H1 (cell line): Measurements from ENCODE around the gene MGLL. TPM values are rescaled to one million over a fixed set of nuclear protein-coding genes. Genes with fewer than 3 reads are reported as not detected.

Experiments used
- BCL11A ChIP-seq, 2 experiments: IDR thresholded peaks; one replicate each; pipeline ENCODE4 v1.6.1; 2011; ENCODE audit warnings: low read depth in 2 of 2, low read length in 2 of 2, mild to moderate bottlenecking in 2 of 2
- CTBP2 ChIP-seq: IDR thresholded peaks from 2 replicates; pipeline ENCODE4 v1.7.0; 2011; ENCODE audit warnings: borderline replicate concordance, mild to moderate bottlenecking, moderate library complexity, mixed read lengths, low read length; ENCODE audit not compliant: insufficient read depth, insufficient read length
- GABPA ChIP-seq: IDR thresholded peaks from 2 replicates; pipeline ENCODE4 v1.6.1; 2011; ENCODE audit warnings: mild to moderate bottlenecking, low read length, moderate library complexity, borderline replicate concordance; ENCODE audit not compliant: insufficient read depth
- NRF1 ChIP-seq: IDR thresholded peaks from 2 replicates; pipeline ENCODE4 v1.6.1; 2011; ENCODE audit warnings: mild to moderate bottlenecking, low read depth, low read length, improper control_type of control experiment
- SIRT6 ChIP-seq: IDR thresholded peaks from one replicate; pipeline ENCODE4 v1.7.1; 2012; ENCODE audit warnings: low read length, inconsistent platforms
- TAF1 ChIP-seq: IDR thresholded peaks from 2 replicates; pipeline ENCODE4 v1.6.1; 2011; ENCODE audit warnings: mild to moderate bottlenecking, low read depth, low read length
- polyA plus RNA-seq, 7 experiments: library from polyadenylated mRNA; depleted of rRNA in 3 of 7; stranded (reverse) in 5 of 7; unstranded in 2 of 7; fragments of >200 nt in 5 of 7; fragments of 200-250 nt in 2 of 7; gene quantifications; 1 replicate in 5 of 7; 2 replicates in 1 of 7; 4 replicates in 1 of 7; pipeline versions ENCODE4 v1.2.1 to v1.2.3, GENCODE V29; 2011 to 2013; ENCODE audit warnings: missing spikeins in 2 of 7, mixed read lengths in 2 of 7
- total RNA-seq: library from RNA; stranded (reverse); fragmentation: NEBNext Ultra II Directional; extraction: Animal tissue kit (Norgen Biotek cat#: 25700); gene quantifications from 2 replicates; pipeline ENCODE4 v1.2.1, GENCODE V29; 2021

The MGLL gene
- total and polyA plus RNA-seq, 2 of the 8 experiments (the other 6 are each of a cell fraction or from before 2014, with no cell fraction given): 0.05 to 0.34 TPM

DNA sequence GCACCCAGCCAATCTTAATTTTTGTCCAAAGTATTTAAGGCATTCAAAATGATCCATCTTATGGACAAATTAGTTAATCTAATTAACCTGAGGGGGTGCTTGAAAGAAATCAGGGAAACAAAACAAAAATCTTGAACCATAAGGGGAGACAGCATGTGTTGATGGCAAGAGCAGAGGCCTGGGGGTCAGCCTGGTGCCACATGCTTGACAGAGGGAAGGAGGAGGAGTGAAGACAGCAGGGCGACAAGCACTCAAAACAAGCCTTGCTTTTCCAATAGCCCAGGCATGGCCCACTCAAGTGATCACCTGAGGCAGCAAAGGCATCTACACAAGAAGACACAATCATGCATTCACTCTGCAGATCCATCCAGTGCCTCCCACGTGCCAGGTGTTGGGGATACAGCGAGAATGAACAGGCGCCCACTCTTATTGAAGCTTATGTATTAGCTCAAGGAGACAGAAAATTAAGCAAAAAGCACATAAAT is 25.0 kb upstream of the MGLL start (continued):
- TF ChIP-seq BCL11A (IDR thresholded peaks at IDR 0.05; ENCODE audit: low read depth in 2 of 2, low read length in 2 of 2): no peak
- TF ChIP-seq NRF1: no peak
- TF ChIP-seq CTBP2: no peak
- no peak for TF ChIP-seq SIRT6
- TF ChIP-seq TAF1: no peak
- no peak for TF ChIP-seq GABPA
